ENCODE data around the gene STARD3. TPM values are rescaled to one million over a fixed set of nuclear protein-coding genes. Genes with fewer than 3 reads are reported as not detected.
"Not testable (repeated sequence)": the region's sequence is repeated elsewhere in the genome, so short reads cannot be mapped to it uniquely, and the experiment has no call there.

Gene STARD3
- total RNA-seq, 2 donors from 2014 or later = 60.3 to 60.5 TPM

- H3K27ac Mint-ChIP-seq = peak overlapping the region; percentile 97
- Histone ChIP-seq H3K9ac (ENCODE audit: extremely low read depth, low read length, poor library complexity, severe bottlenecking) (peak overlapping the region; percentile 18), H3K36me3 (ENCODE audit: control insufficient read depth, insufficient read depth, low read length) (no peaks in the 10 kb centered on the region), H3K4me3 (ENCODE audit: low read length) (peak overlapping the region; percentile 60), H3K27ac (ENCODE audit: low read depth, low read length) (peak overlapping the region; percentile 85), H3K4me1 (ENCODE audit: control insufficient read depth, insufficient read depth, low read length) (peaks cover 12% of the 10 kb centered on the region), H3K9me3 (ENCODE audit: control insufficient read depth, low read length) (no peaks in the 10 kb centered on the region), H3K27me3 (ENCODE audit: control insufficient read depth, insufficient read depth, low read length, poor library complexity, severe bottlenecking) (no peaks in the 10 kb centered on the region)
- no peaks in the 10 kb centered on the region for H3K36me3 Mint-ChIP-seq (ENCODE audit: low read depth)
- WGBS, 2 experiments (ENCODE audit: insufficient coverage in 1 of 2, insufficient read length in 1 of 2) = 71 to 77% methylated on average over 2 of the region's 2 CpGs
- DNase-seq = peak; percentile 77
- no peak overlapping the region for H3K4me3 Mint-ChIP-seq
- H3K4me1 Mint-ChIP-seq = peaks cover 31% of the 10 kb centered on the region
- H3K9me3 Mint-ChIP-seq = no peaks in the 10 kb centered on the region
- TF ChIP-seq CTCF (conservative IDR thresholded peaks at IDR 0.05) = no peak
- peaks cover 5% of the 10 kb centered on the region for H3K27me3 Mint-ChIP-seq (ENCODE audit: insufficient read depth)
Observed at GRCh38 chr17:39695089-39695474, 58.1 kb downstream of the STARD3 start.

GRCh38 chr17:39696731-39697130 lies 59.8 kb downstream of the STARD3 start:
- H3K4me3 Mint-ChIP-seq = peak overlapping the region; percentile 46
- WGBS, 2 experiments (ENCODE audit: insufficient coverage in 1 of 2, insufficient read length in 1 of 2) = 71 to 84% methylated on average over 3 to 6 of the region's 6 CpGs
- H3K27me3 ChIP-seq (ENCODE audit: control insufficient read depth, insufficient read depth, low read length, poor library complexity, severe bottlenecking) = no peaks in the 10 kb centered on the region
- H3K9me3 Mint-ChIP-seq = no peaks in the 10 kb centered on the region
- H3K27me3 Mint-ChIP-seq (ENCODE audit: insufficient read depth) = peaks cover 5% of the 10 kb centered on the region
- peaks cover 41% of the 10 kb centered on the region for H3K4me1 Mint-ChIP-seq
- peak; percentile 72 for DNase-seq
- no peak overlapping the region for H3K9ac ChIP-seq (ENCODE audit: extremely low read depth, low read length, poor library complexity, severe bottlenecking)
- H3K27ac Mint-ChIP-seq = peak overlapping the region; percentile 61
- H3K27ac ChIP-seq (ENCODE audit: low read depth, low read length) = peak overlapping the region; percentile 85
- no peaks in the 10 kb centered on the region for H3K36me3 ChIP-seq (ENCODE audit: control insufficient read depth, insufficient read depth, low read length)
- no peak overlapping the region for H3K4me3 ChIP-seq (ENCODE audit: low read length)
- H3K4me1 ChIP-seq (ENCODE audit: control insufficient read depth, insufficient read depth, low read length) = peaks cover 18% of the 10 kb centered on the region
- no peaks in the 10 kb centered on the region for H3K36me3 Mint-ChIP-seq (ENCODE audit: low read depth)
- TF ChIP-seq CTCF (conservative IDR thresholded peaks at IDR 0.05) = no peak
- no peaks in the 10 kb centered on the region for H3K9me3 ChIP-seq (ENCODE audit: control insufficient read depth, low read length)

GRCh38 chr17:39697961-39698360 lies 61.0 kb downstream of the STARD3 start:
- DNase-seq = no peak
- WGBS, 2 experiments (ENCODE audit: insufficient coverage in 1 of 2, insufficient read length in 1 of 2) = 95 to 100% methylated on average over 3 to 5 of the region's 5 CpGs
- TF ChIP-seq CTCF (conservative IDR thresholded peaks at IDR 0.05) = no peak
- H3K36me3 Mint-ChIP-seq (ENCODE audit: low read depth) = no peaks in the 10 kb centered on the region
- no peaks in the 10 kb centered on the region for H3K9me3 Mint-ChIP-seq
- no peak overlapping the region for H3K4me3 Mint-ChIP-seq
- no peaks in the 10 kb centered on the region for H3K27me3 ChIP-seq (ENCODE audit: control insufficient read depth, insufficient read depth, low read length, poor library complexity, severe bottlenecking)
- H3K9ac ChIP-seq (ENCODE audit: extremely low read depth, low read length, poor library complexity, severe bottlenecking) = no peak overlapping the region
- no peak overlapping the region for H3K27ac ChIP-seq (ENCODE audit: low read depth, low read length)
- H3K4me1 ChIP-seq (ENCODE audit: control insufficient read depth, insufficient read depth, low read length) = peaks cover 18% of the 10 kb centered on the region
- H3K9me3 ChIP-seq (ENCODE audit: control insufficient read depth, low read length) = no peaks in the 10 kb centered on the region
- H3K27me3 Mint-ChIP-seq (ENCODE audit: insufficient read depth) = peaks cover 5% of the 10 kb centered on the region
- no peaks in the 10 kb centered on the region for H3K36me3 ChIP-seq (ENCODE audit: control insufficient read depth, insufficient read depth, low read length)
- no peak overlapping the region for H3K27ac Mint-ChIP-seq
- peaks cover 52% of the 10 kb centered on the region for H3K4me1 Mint-ChIP-seq
- no peak overlapping the region for H3K4me3 ChIP-seq (ENCODE audit: low read length)

GRCh38 chr17:39699157-39699817 lies 62.3 kb downstream of the STARD3 start:
- peak overlapping the region; percentile 42 for H3K27ac ChIP-seq (ENCODE audit: low read depth, low read length)
- H3K9me3 Mint-ChIP-seq; H3K9me3 ChIP-seq (ENCODE audit: control insufficient read depth, low read length); H3K27me3 ChIP-seq (ENCODE audit: control insufficient read depth, insufficient read depth, low read length, poor library complexity, severe bottlenecking); H3K27me3 Mint-ChIP-seq (ENCODE audit: insufficient read depth); H3K36me3 ChIP-seq (ENCODE audit: control insufficient read depth, insufficient read depth, low read length); DNase-seq; H3K36me3 Mint-ChIP-seq (ENCODE audit: low read depth): not testable (repeated sequence)
- H3K4me3 ChIP-seq (ENCODE audit: low read length) = peak overlapping the region; percentile 93
- peaks cover 18% of the 10 kb centered on the region for H3K4me1 ChIP-seq (ENCODE audit: control insufficient read depth, insufficient read depth, low read length)
- 40 to 86% methylated on average over 4 to 11 of the region's 11 CpGs for WGBS, 2 experiments (ENCODE audit: insufficient coverage in 1 of 2, insufficient read length in 1 of 2)
- H3K9ac ChIP-seq (ENCODE audit: extremely low read depth, low read length, poor library complexity, severe bottlenecking) = peak overlapping the region; percentile 89
- peak overlapping the region; percentile 98 for H3K27ac Mint-ChIP-seq
- H3K4me3 Mint-ChIP-seq = peak overlapping the region; percentile 90
- H3K4me1 Mint-ChIP-seq = peaks cover 63% of the 10 kb centered on the region
